ENCODE data around the gene CRADD. TPM values are rescaled to one million over a fixed set of nuclear protein-coding genes. Genes with fewer than 3 reads are reported as not detected.

CRADD gene
- polyA plus RNA-seq, 1 of the 3 experiments (the other 2 are of a cell fraction) = 13.6 TPM

DNA sequence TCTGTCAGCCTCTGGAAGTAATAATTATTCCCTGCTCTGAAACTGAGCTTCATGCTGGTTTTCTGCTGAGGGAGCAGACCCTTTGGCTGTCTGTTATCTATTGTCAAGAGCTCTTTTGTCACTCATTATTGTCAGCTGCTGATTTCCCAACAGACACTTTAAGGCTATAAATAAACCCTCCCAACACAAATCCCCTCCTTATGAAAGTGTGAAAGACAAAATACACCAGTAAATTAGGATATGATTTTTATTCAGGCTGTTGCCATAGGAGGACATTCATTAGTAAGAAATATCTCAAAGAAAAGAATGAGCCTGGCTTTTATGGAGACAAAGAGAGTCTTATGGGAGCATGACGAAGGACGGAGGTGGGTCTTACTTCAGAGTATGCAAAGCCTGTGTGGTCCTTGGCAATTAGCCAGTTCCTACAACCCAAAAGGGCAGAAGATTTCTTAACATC lies 180.8 kb downstream of the CRADD start:
- POLR2A ChIA-PET = no interaction called here
- H2AFZ ChIP-seq (ENCODE audit: low read depth) = no peak overlapping the region
- CTCF ChIA-PET = no interaction called here
- no peak for DNase-seq
- H3K36me3 ChIP-seq (replicated peaks in 1 of 2; ENCODE audit: control insufficient read depth in 1 of 2, insufficient read depth in 2 of 2, low read length in 1 of 2) = no peaks in the 10 kb centered on the region
- no peak overlapping the region for H3K27ac ChIP-seq (ENCODE audit: low read depth in 2 of 2, low read length in 1 of 2)
- no peaks in the 10 kb centered on the region for H4K20me1 ChIP-seq (ENCODE audit: insufficient read depth)
- H3K9me3 ChIP-seq = no peaks in the 10 kb centered on the region
- H3K4me2 ChIP-seq = no peak overlapping the region
- peaks cover 2 to 9% of the 10 kb centered on the region in 2 experiments; a peak in 2 of 4 replicates for H3K4me1 ChIP-seq (ENCODE audit: control insufficient read depth in 1 of 2, insufficient read depth in 2 of 2, low read depth in 1 of 2, low read length in 1 of 2)
- no peak overlapping the region for H3K4me3 ChIP-seq (ENCODE audit: low read depth in 2 of 2, low read length in 1 of 2)
- H3K9ac ChIP-seq = no peak overlapping the region
- no peaks in the 10 kb centered on the region for H3K79me2 ChIP-seq (ENCODE audit: insufficient read depth)
- 92% methylated on average over 2 of the region's 2 CpGs for WGBS (ENCODE audit: low lambda C conversion rate)
- no peaks in the 10 kb centered on the region for H3K9me2 ChIP-seq
- no peaks in the 10 kb centered on the region for H3K27me3 ChIP-seq (ENCODE audit: insufficient read depth)
- TF ChIP-seq FOSL2 (IDR thresholded peaks at IDR 0.05; ENCODE audit: borderline replicate concordance, low read depth) = no peak
- TF ChIP-seq FOXM1 (IDR thresholded peaks at IDR 0.05; ENCODE audit: low read depth) = no peak
- no peak for TF ChIP-seq ELF1 (IDR thresholded peaks at IDR 0.05)
- TF ChIP-seq, protein P1, sequence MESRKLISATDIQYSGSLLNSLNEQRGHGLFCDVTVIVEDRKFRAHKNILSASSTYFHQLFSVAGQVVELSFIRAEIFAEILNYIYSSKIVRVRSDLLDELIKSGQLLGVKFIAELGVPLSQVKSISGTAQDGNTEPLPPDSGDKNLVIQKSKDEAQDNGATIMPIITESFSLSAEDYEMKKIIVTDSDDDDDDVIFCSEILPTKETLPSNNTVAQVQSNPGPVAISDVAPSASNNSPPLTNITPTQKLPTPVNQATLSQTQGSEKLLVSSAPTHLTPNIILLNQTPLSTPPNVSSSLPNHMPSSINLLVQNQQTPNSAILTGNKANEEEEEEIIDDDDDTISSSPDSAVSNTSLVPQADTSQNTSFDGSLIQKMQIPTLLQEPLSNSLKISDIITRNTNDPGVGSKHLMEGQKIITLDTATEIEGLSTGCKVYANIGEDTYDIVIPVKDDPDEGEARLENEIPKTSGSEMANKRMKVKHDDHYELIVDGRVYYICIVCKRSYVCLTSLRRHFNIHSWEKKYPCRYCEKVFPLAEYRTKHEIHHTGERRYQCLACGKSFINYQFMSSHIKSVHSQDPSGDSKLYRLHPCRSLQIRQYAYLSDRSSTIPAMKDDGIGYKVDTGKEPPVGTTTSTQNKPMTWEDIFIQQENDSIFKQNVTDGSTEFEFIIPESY (IDR thresholded peaks at IDR 0.05; ENCODE audit: borderline replicate concordance, low read depth) = no peak
- TF ChIP-seq, protein P2, sequence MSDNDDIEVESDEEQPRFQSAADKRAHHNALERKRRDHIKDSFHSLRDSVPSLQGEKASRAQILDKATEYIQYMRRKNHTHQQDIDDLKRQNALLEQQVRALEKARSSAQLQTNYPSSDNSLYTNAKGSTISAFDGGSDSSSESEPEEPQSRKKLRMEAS (IDR thresholded peaks at IDR 0.05; ENCODE audit: low read depth) = no peak
- TF ChIP-seq, protein P3, sequence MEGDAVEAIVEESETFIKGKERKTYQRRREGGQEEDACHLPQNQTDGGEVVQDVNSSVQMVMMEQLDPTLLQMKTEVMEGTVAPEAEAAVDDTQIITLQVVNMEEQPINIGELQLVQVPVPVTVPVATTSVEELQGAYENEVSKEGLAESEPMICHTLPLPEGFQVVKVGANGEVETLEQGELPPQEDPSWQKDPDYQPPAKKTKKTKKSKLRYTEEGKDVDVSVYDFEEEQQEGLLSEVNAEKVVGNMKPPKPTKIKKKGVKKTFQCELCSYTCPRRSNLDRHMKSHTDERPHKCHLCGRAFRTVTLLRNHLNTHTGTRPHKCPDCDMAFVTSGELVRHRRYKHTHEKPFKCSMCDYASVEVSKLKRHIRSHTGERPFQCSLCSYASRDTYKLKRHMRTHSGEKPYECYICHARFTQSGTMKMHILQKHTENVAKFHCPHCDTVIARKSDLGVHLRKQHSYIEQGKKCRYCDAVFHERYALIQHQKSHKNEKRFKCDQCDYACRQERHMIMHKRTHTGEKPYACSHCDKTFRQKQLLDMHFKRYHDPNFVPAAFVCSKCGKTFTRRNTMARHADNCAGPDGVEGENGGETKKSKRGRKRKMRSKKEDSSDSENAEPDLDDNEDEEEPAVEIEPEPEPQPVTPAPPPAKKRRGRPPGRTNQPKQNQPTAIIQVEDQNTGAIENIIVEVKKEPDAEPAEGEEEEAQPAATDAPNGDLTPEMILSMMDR (IDR thresholded peaks at IDR 0.05) = no peak
- TF ChIP-seq, protein P4, sequence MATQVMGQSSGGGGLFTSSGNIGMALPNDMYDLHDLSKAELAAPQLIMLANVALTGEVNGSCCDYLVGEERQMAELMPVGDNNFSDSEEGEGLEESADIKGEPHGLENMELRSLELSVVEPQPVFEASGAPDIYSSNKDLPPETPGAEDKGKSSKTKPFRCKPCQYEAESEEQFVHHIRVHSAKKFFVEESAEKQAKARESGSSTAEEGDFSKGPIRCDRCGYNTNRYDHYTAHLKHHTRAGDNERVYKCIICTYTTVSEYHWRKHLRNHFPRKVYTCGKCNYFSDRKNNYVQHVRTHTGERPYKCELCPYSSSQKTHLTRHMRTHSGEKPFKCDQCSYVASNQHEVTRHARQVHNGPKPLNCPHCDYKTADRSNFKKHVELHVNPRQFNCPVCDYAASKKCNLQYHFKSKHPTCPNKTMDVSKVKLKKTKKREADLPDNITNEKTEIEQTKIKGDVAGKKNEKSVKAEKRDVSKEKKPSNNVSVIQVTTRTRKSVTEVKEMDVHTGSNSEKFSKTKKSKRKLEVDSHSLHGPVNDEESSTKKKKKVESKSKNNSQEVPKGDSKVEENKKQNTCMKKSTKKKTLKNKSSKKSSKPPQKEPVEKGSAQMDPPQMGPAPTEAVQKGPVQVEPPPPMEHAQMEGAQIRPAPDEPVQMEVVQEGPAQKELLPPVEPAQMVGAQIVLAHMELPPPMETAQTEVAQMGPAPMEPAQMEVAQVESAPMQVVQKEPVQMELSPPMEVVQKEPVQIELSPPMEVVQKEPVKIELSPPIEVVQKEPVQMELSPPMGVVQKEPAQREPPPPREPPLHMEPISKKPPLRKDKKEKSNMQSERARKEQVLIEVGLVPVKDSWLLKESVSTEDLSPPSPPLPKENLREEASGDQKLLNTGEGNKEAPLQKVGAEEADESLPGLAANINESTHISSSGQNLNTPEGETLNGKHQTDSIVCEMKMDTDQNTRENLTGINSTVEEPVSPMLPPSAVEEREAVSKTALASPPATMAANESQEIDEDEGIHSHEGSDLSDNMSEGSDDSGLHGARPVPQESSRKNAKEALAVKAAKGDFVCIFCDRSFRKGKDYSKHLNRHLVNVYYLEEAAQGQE (IDR thresholded peaks at IDR 0.05; ENCODE audit: low read depth, low read length) = no peak
- TF ChIP-seq EP300 (IDR thresholded peaks at IDR 0.05; ENCODE audit: borderline replicate concordance in 1 of 2, low read depth in 1 of 2, low read length in 1 of 2) = no peak
- TF ChIP-seq GATA2 (CRISPR knock-in tag; IDR thresholded peaks at IDR 0.05) = no peak
- no peak for TF ChIP-seq RXRA (IDR thresholded peaks at IDR 0.05; ENCODE audit: borderline replicate concordance, low read depth)
- TF ChIP-seq NRF1 (IDR thresholded peaks at IDR 0.05; ENCODE audit: low read depth, low read length) = no peak
- no peak for TF ChIP-seq NFIC (IDR thresholded peaks at IDR 0.05; ENCODE audit: borderline replicate concordance)
- no peak for TF ChIP-seq GABPA (IDR thresholded peaks at IDR 0.05; ENCODE audit: low read depth)
- no peak for TF ChIP-seq MXI1 (IDR thresholded peaks at IDR 0.05; ENCODE audit: low read depth, low read length)
- TF ChIP-seq, protein P5, sequence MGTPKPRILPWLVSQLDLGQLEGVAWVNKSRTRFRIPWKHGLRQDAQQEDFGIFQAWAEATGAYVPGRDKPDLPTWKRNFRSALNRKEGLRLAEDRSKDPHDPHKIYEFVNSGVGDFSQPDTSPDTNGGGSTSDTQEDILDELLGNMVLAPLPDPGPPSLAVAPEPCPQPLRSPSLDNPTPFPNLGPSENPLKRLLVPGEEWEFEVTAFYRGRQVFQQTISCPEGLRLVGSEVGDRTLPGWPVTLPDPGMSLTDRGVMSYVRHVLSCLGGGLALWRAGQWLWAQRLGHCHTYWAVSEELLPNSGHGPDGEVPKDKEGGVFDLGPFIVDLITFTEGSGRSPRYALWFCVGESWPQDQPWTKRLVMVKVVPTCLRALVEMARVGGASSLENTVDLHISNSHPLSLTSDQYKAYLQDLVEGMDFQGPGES (IDR thresholded peaks at IDR 0.05; ENCODE audit: low read depth, low read length) = no peak
- no peak for TF ChIP-seq TCF12 (IDR thresholded peaks at IDR 0.05)
- H3F3A ChIP-seq (replicated peaks; ENCODE audit: insufficient read depth) = no peaks in the 10 kb centered on the region
